RCC 7860 (cell line): ENCODE results near the gene PRDM16.

ENCODE experiments used
- DNase-seq: peaks from one replicate; pipeline ENCODE4 v3.0.0-alpha.2; 2015; ENCODE audit warnings: low spot score
- FAIRE-seq: peaks from 2 replicates; lab custom pipeline; 2012; peaks lifted over from hg19 to GRCh38; lab: Jason Lieb, UNC

Gene PRDM16

GRCh38 chr1:3249631-3250501 is 180.9 kb downstream of the PRDM16 start:
- no peak for FAIRE-seq
- no peak for DNase-seq

- FAIRE-seq (no peak), DNase-seq (no peak)
Measured at GRCh38 chr1:3250624-3251023, 181.6 kb downstream of the PRDM16 start.

- FAIRE-seq (no peak), DNase-seq (no peak)
Measured at GRCh38 chr1:3251099-3251806, 182.2 kb downstream of the PRDM16 start.

- DNase-seq, result no peak
- FAIRE-seq, result no peak
Measured at GRCh38 chr1:3251807-3252428, 182.9 kb downstream of the PRDM16 start.

GRCh38 chr1:3255680-3256079 is 186.7 kb downstream of the PRDM16 start:
- FAIRE-seq, result no peak
- no peak for DNase-seq

GRCh38 chr1:3257788-3258187 is 188.8 kb downstream of the PRDM16 start:
- no peak for DNase-seq
- no peak for FAIRE-seq

GRCh38 chr1:3258386-3259003 is 189.5 kb downstream of the PRDM16 start:
- FAIRE-seq (no peak), DNase-seq (no peak)

GRCh38 chr1:3259020-3259419 is 190.0 kb downstream of the PRDM16 start:
- no peak for DNase-seq
- FAIRE-seq, result no peak

- FAIRE-seq, result no peak
- DNase-seq, result no peak
Measured at GRCh38 chr1:3261007-3261968, 192.3 kb downstream of the PRDM16 start.

GRCh38 chr1:3261969-3262579 is 193.1 kb downstream of the PRDM16 start:
- DNase-seq (no peak), FAIRE-seq (no peak)

- no peak for FAIRE-seq
- DNase-seq, result no peak
Measured at GRCh38 chr1:3262681-3263286, 193.8 kb downstream of the PRDM16 start.

- FAIRE-seq (no peak), DNase-seq (no peak)
Measured at GRCh38 chr1:3263790-3264189, 194.8 kb downstream of the PRDM16 start.

- FAIRE-seq (no peak), DNase-seq (no peak)
Measured at GRCh38 chr1:3264456-3264855, 195.5 kb downstream of the PRDM16 start.

GRCh38 chr1:3265835-3266805 is 197.1 kb downstream of the PRDM16 start:
- DNase-seq (no peak), FAIRE-seq (no peak)

GRCh38 chr1:3266870-3267549 is 198.0 kb downstream of the PRDM16 start:
- DNase-seq, result no peak
- no peak for FAIRE-seq

- FAIRE-seq (no peak), DNase-seq (no peak)
Measured at GRCh38 chr1:3267550-3268270, 198.7 kb downstream of the PRDM16 start.

GRCh38 chr1:3268281-3268680 is 199.3 kb downstream of the PRDM16 start:
- no peak for DNase-seq
- FAIRE-seq, result no peak
